DOHH2 (cell line): Measurements from ENCODE around the gene UBR3.

ENCODE experiments used
- CTCF ChIP-seq: fragments of 200-600 bp; sonication (generic); IDR thresholded peaks from one replicate; pipeline ENCODE4 v1.5.1; 2014; ENCODE audit warnings: antibody characterized with exemption, mild to moderate bottlenecking, low read depth, low read length; ENCODE audit not compliant: poor library complexity, severe bottlenecking
- EZH2phosphoT487 ChIP-seq: fragments of 200-600 bp; sonication (generic); IDR thresholded peaks from 2 replicates; pipeline ENCODE4 v1.6.1; 2017; ENCODE audit warnings: borderline replicate concordance, mild to moderate bottlenecking, antibody characterized with exemption, low read length, moderate library complexity, mixed read lengths

- TF ChIP-seq CTCF = no peak
- no peak for TF ChIP-seq EZH2phosphoT487
Observed at GRCh38 chr2:169823996-169824372, 3.3 kb upstream of the UBR3 start.
